GM19099 (cell line): ENCODE results near the gene LLGL1.

Experiments used
- POLR2A ChIP-seq: IDR thresholded peaks from 3 replicates; pipeline ENCODE4 v1.6.1; 2011; ENCODE audit warnings: low read depth; ENCODE audit not compliant: insufficient read length; ENCODE audit errors: extremely low read depth

The LLGL1 gene

GRCh38 chr17:18225121-18225641 is at the start of gene LLGL1:
Gene LLGL1, plus strand, starts transcription at chr17:18225635. Its CDS starts 48 bp downstream, at chr17:18225683.
- TF ChIP-seq POLR2A: no peak

GRCh38 chr17:18176176-18176575 is 49.3 kb upstream of the LLGL1 start:
- no peak for TF ChIP-seq POLR2A

- no peak for TF ChIP-seq POLR2A
Observed at GRCh38 chr17:18177133-18177532, 48.3 kb upstream of the LLGL1 start.

- no peak for TF ChIP-seq POLR2A
Observed at GRCh38 chr17:18177722-18178121, 47.7 kb upstream of the LLGL1 start.

GRCh38 chr17:18179196-18179595 is 46.2 kb upstream of the LLGL1 start:
- TF ChIP-seq POLR2A: no peak

- no peak for TF ChIP-seq POLR2A
Observed at GRCh38 chr17:18179804-18180203, 45.6 kb upstream of the LLGL1 start.

GRCh38 chr17:18181358-18181757 is 44.1 kb upstream of the LLGL1 start:
- no peak for TF ChIP-seq POLR2A

- no peak for TF ChIP-seq POLR2A
Observed at GRCh38 chr17:18182110-18182977, 43.1 kb upstream of the LLGL1 start.

- TF ChIP-seq POLR2A: peak; percentile 71
Observed at GRCh38 chr17:18182978-18183333, 42.5 kb upstream of the LLGL1 start.

- peak; percentile 63 for TF ChIP-seq POLR2A
Observed at GRCh38 chr17:18183334-18184142, 41.9 kb upstream of the LLGL1 start, which contains the start of gene ALKBH5. Gene ALKBH5, plus strand, starts transcription at chr17:18183828. Its CDS starts 416 bp downstream, at chr17:18184244.

- TF ChIP-seq POLR2A: no peak
Observed at GRCh38 chr17:18184143-18185031, 41.0 kb upstream of the LLGL1 start.

- no peak for TF ChIP-seq POLR2A
Observed at GRCh38 chr17:18185391-18185790, 40.0 kb upstream of the LLGL1 start.

- TF ChIP-seq POLR2A: no peak
Observed at GRCh38 chr17:18185832-18186626, 39.4 kb upstream of the LLGL1 start.

GRCh38 chr17:18186627-18186982 is 38.8 kb upstream of the LLGL1 start:
- TF ChIP-seq POLR2A: no peak
